ENCODE measurements around the gene CCSER2. TPM values are rescaled to one million over a fixed set of nuclear protein-coding genes. Genes with fewer than 3 reads are reported as not detected.
A peak's percentile ranks its signal among the peaks of the same experiment; 100 is the strongest.

CCSER2 gene
- polyA plus RNA-seq, 2 of the 4 experiments (the other 2 are of a cell fraction): 9.2 to 28.2 TPM

DNA sequence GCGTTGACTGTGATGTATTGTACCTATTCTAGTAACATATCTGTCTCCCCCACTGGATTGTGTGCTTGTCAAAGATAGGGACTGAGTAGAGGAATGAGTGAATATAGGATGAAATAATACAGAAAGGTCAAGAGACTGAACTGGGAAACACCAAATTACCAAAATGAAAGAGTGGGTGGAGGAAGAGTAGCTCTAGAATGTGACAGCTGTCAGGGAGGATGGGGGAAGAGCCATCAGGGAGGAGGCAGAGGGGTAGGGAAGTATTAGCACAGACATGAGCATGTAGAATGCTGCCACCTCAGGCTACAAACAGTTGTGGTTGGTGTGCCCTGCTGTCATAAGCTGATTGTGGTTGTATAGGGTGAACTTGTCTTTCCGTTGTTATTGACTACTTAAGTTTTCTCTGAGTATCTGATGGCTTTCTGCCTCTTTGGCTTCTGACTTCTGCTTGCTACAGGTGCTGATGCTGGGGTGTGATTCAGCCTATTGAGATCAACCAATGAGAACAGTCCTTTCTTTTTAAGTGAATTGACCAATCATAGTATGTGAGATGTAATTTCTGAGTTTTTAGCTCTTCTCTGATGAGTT is 5.6 kb downstream of the CCSER2 start:
- ChIA-PET POLR2A (no interaction called here), CTCF (interaction anchor here (0.8 to 2.5 kb wide), 3 partner anchors 18 to 204 kb away, joined by 3 to 12 read pairs (median 9); no protein-coding TSS in a partner anchor)
- Histone ChIP-seq H3K4me1 (peaks cover 27% of the 10 kb centered on the region; the same call in 2 of the 3 replicates), H3K9me3 (no peaks in the 10 kb centered on the region), H3K4me2 (no peak overlapping the region), H3K4me3 (no peak overlapping the region), H3K27ac (no peak overlapping the region)
- TF ChIP-seq, protein P1, sequence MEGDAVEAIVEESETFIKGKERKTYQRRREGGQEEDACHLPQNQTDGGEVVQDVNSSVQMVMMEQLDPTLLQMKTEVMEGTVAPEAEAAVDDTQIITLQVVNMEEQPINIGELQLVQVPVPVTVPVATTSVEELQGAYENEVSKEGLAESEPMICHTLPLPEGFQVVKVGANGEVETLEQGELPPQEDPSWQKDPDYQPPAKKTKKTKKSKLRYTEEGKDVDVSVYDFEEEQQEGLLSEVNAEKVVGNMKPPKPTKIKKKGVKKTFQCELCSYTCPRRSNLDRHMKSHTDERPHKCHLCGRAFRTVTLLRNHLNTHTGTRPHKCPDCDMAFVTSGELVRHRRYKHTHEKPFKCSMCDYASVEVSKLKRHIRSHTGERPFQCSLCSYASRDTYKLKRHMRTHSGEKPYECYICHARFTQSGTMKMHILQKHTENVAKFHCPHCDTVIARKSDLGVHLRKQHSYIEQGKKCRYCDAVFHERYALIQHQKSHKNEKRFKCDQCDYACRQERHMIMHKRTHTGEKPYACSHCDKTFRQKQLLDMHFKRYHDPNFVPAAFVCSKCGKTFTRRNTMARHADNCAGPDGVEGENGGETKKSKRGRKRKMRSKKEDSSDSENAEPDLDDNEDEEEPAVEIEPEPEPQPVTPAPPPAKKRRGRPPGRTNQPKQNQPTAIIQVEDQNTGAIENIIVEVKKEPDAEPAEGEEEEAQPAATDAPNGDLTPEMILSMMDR (IDR thresholded peaks at IDR 0.05): no peak
- TF ChIP-seq POLR2A (IDR thresholded peaks at IDR 0.05; ENCODE audit: low read length) (no peak), JUNB (IDR thresholded peaks at IDR 0.05) (no peak), RCOR1 (IDR thresholded peaks at IDR 0.05; ENCODE audit: low read depth, low read length) (no peak), NFE2L2 (conservative IDR thresholded peaks at IDR 0.05; ENCODE audit: low read length) (no peak), MAFK (IDR thresholded peaks at IDR 0.05; ENCODE audit: partially characterized antibody) (no peak)
- 0 out of 6 replicates have a peak, but pooled peaks of 1 of the 2 experiments have one; percentile 16 for ATAC-seq
- no peak for FAIRE-seq
- 76% methylated on average over 2 of the region's 2 CpGs for WGBS (ENCODE audit: missing lambda C conversion rate)
- no peak for DNase-seq (ENCODE audit: low read depth in 1 of 2, low spot score in 1 of 2)

DNA sequence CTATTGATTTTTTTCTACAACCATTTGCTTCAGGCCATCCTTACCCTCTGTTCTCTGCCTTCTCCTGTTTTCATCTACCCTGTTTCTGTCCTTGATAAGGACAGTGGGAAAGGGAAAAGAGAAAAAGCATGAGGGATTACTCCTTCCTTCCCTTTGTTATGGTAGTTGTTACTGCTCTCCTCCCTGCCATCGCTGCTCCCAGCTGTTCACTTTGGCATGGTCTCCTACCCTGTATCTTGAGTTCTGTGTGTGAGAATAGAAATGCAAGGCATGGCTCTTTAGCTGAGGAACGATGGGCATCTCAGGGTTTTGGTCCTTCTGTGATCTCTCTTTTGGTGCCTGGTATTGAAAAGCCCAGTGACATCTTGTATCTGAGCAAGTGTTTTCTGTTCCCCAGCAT is 6.4 kb downstream of the CCSER2 start:
- H3K27ac ChIP-seq: no peak overlapping the region
- no peaks in the 10 kb centered on the region for H3K9me3 ChIP-seq
- FAIRE-seq: no peak
- H3K4me3 ChIP-seq: no peak overlapping the region
- 88% methylated on average over 2 of the region's 2 CpGs for WGBS (ENCODE audit: missing lambda C conversion rate)
- H3K4me1 ChIP-seq: peaks cover 23% of the 10 kb centered on the region; the same call in 2 of the 3 replicates
- CTCF ChIA-PET: interaction anchor here (0.6 to 2.5 kb wide), 4 partner anchors 17 to 203 kb away, joined by 3 to 12 read pairs (median 6); no protein-coding TSS in a partner anchor
- no peak for DNase-seq (ENCODE audit: low read depth in 1 of 2, low spot score in 1 of 2)
- no peak for TF ChIP-seq CHD4 (IDR thresholded peaks at IDR 0.05; ENCODE audit: borderline replicate concordance)
- no peak for TF ChIP-seq FOXS1 (CRISPR knock-in tag; IDR thresholded peaks at IDR 0.05)
- no peak for TF ChIP-seq EHF (CRISPR knock-in tag; IDR thresholded peaks at IDR 0.05)
- no peak for TF ChIP-seq GATA3 (IDR thresholded peaks at IDR 0.05; ENCODE audit: borderline replicate concordance)
- no peak for TF ChIP-seq KDM5A (IDR thresholded peaks at IDR 0.05)
- no peak for TF ChIP-seq TFCP2L1 (CRISPR knock-in tag; IDR thresholded peaks at IDR 0.05)
- TF ChIP-seq ZC3H11A (IDR thresholded peaks at IDR 0.05): no peak
- TF ChIP-seq, protein P2, sequence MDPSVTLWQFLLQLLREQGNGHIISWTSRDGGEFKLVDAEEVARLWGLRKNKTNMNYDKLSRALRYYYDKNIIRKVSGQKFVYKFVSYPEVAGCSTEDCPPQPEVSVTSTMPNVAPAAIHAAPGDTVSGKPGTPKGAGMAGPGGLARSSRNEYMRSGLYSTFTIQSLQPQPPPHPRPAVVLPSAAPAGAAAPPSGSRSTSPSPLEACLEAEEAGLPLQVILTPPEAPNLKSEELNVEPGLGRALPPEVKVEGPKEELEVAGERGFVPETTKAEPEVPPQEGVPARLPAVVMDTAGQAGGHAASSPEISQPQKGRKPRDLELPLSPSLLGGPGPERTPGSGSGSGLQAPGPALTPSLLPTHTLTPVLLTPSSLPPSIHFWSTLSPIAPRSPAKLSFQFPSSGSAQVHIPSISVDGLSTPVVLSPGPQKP (IDR thresholded peaks at IDR 0.05; ENCODE audit: low read depth, low read length): no peak
- no peak for TF ChIP-seq RAD21 (conservative IDR thresholded peaks at IDR 0.05 in 1 of 2, IDR thresholded peaks at IDR 0.05 in 1 of 2)
- TF ChIP-seq, protein P3, sequence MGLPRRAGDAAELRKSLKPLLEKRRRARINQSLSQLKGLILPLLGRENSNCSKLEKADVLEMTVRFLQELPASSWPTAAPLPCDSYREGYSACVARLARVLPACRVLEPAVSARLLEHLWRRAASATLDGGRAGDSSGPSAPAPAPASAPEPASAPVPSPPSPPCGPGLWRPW (IDR thresholded peaks at IDR 0.05): no peak
- TF ChIP-seq, protein P4, sequence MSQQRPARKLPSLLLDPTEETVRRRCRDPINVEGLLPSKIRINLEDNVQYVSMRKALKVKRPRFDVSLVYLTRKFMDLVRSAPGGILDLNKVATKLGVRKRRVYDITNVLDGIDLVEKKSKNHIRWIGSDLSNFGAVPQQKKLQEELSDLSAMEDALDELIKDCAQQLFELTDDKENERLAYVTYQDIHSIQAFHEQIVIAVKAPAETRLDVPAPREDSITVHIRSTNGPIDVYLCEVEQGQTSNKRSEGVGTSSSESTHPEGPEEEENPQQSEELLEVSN (IDR thresholded peaks at IDR 0.05; ENCODE audit: borderline replicate concordance, low read depth): no peak
- TF ChIP-seq, protein P5, sequence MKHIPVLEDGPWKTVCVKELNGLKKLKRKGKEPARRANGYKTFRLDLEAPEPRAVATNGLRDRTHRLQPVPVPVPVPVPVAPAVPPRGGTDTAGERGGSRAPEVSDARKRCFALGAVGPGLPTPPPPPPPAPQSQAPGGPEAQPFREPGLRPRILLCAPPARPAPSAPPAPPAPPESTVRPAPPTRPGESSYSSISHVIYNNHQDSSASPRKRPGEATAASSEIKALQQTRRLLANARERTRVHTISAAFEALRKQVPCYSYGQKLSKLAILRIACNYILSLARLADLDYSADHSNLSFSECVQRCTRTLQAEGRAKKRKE (CRISPR knock-in tag; IDR thresholded peaks at IDR 0.05; ENCODE audit: low read depth): no peak
- TF ChIP-seq EHMT2 (IDR thresholded peaks at IDR 0.05; ENCODE audit: low read depth): no peak
- TF ChIP-seq, protein P6, sequence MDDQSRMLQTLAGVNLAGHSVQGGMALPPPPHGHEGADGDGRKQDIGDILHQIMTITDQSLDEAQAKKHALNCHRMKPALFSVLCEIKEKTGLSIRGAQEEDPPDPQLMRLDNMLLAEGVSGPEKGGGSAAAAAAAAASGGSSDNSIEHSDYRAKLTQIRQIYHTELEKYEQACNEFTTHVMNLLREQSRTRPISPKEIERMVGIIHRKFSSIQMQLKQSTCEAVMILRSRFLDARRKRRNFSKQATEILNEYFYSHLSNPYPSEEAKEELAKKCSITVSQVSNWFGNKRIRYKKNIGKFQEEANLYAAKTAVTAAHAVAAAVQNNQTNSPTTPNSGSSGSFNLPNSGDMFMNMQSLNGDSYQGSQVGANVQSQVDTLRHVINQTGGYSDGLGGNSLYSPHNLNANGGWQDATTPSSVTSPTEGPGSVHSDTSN (IDR thresholded peaks at IDR 0.05): no peak
- no peak for TF ChIP-seq NFE2L2 (conservative IDR thresholded peaks at IDR 0.05; ENCODE audit: low read length)
- no peak for TF ChIP-seq MYC (IDR thresholded peaks at IDR 0.05; ENCODE audit: borderline replicate concordance, low read length)
- no peak for TF ChIP-seq RCOR1 (IDR thresholded peaks at IDR 0.05; ENCODE audit: low read depth, low read length)
- no peak for TF ChIP-seq JUNB (IDR thresholded peaks at IDR 0.05)
- POLR2A ChIA-PET: no interaction called here
- H3K4me2 ChIP-seq: no peak overlapping the region
- ATAC-seq: no peak

Data from A549 (cell line).